CD4-positive, CD25-positive, alpha-beta regulatory T cell (primary cell): ENCODE results near the gene OR52N1. TPM values are rescaled to one million over a fixed set of nuclear protein-coding genes. Genes with fewer than 3 reads are reported as not detected.

ENCODE experiments used
- ATAC-seq, 2 donors: fragments of 150-1000 bp; cut with Tn5 transposase; one replicate each; pipeline ENCODE4 v1.10.0; 2021; ENCODE audit warnings: low read depth in 2 of 2, moderate number of reproducible peaks in 2 of 2, moderate library complexity in 1 of 2
- DNase-seq, 3 donors: peaks; one replicate each; pipeline versions ENCODE4 v3.0.0 to v3.0.0-alpha.2; 2012 to 2022; ENCODE audit warnings: mixed read lengths in 1 of 3
- H3K27ac ChIP-seq: one replicate; pipeline ENCODE4 v1.7.0; 2013; ENCODE audit warnings: mild to moderate bottlenecking, low read length; ENCODE audit not compliant: insufficient read depth, poor library complexity, severe bottlenecking
- H3K27me3 ChIP-seq: one replicate; pipeline ENCODE4 v1.7.0; 2013; ENCODE audit warnings: low read length; ENCODE audit not compliant: control insufficient read depth, insufficient read depth
- H3K36me3 ChIP-seq: one replicate; pipeline ENCODE4 v1.7.0; 2013; ENCODE audit warnings: mild to moderate bottlenecking, low read length, moderate library complexity; ENCODE audit not compliant: control insufficient read depth, insufficient read depth
- H3K4me1 ChIP-seq: 2 replicates; pipeline ENCODE4 v1.7.0; 2013; ENCODE audit warnings: mild to moderate bottlenecking, low read length; ENCODE audit not compliant: insufficient read depth, control insufficient read depth, poor library complexity, severe bottlenecking
- H3K4me3 ChIP-seq: one replicate; pipeline ENCODE4 v1.7.0; 2013; ENCODE audit warnings: low read depth, mild to moderate bottlenecking, low read length, moderate library complexity
- H3K9me3 ChIP-seq, 2 experiments: 1 replicate in 1 of 2; 2 replicates in 1 of 2; pipeline ENCODE4 v1.7.0; 2013; ENCODE audit warnings: low read length in 2 of 2, mild to moderate bottlenecking in 1 of 2, moderate library complexity in 1 of 2; ENCODE audit not compliant: control insufficient read depth in 2 of 2
- H3K27ac Mint-ChIP-seq, 3 donors: one replicate each; pipeline ENCODE4 v1.8.0; 2020 to 2022; ENCODE audit warnings: mild to moderate bottlenecking in 3 of 3, mixed read lengths in 3 of 3, moderate library complexity in 2 of 3
- H3K27me3 Mint-ChIP-seq: one replicate; pipeline ENCODE4 v1.8.0; 2022; ENCODE audit warnings: mild to moderate bottlenecking, mixed read lengths
- H3K36me3 Mint-ChIP-seq: one replicate; pipeline ENCODE4 v1.8.0; 2020; ENCODE audit warnings: mixed read lengths
- H3K4me1 Mint-ChIP-seq, 4 donors: one replicate each; pipeline ENCODE4 v1.8.0; 2020 to 2022; ENCODE audit warnings: mixed read lengths in 4 of 4, mild to moderate bottlenecking in 1 of 4
- H3K4me3 Mint-ChIP-seq, 4 donors: one replicate each; pipeline ENCODE4 v1.8.0; 2020 to 2022; ENCODE audit warnings: mild to moderate bottlenecking in 4 of 4, mixed read lengths in 4 of 4, moderate library complexity in 3 of 4
- H3K9me3 Mint-ChIP-seq, 7 donors: one replicate each; pipeline ENCODE4 v1.8.0; 2020 to 2022; ENCODE audit warnings: mixed read lengths in 7 of 7, mild to moderate bottlenecking in 3 of 7, moderate library complexity in 2 of 7
- polyA plus RNA-seq, 4 donors: library from polyadenylated mRNA; unstranded; fragments of 300-500 nt; fragmentation: Illumina TruSeq; gene quantifications; one replicate each; pipeline ENCODE4 v1.2.3, GENCODE V29; 2021
- total RNA-seq: library from RNA; stranded (reverse); gene quantifications from one replicate; pipeline ENCODE4 v1.2.3, GENCODE V29; 2022

Gene OR52N1
- total and polyA plus RNA-seq, 5 donors from 2014 or later = not detected

DNA sequence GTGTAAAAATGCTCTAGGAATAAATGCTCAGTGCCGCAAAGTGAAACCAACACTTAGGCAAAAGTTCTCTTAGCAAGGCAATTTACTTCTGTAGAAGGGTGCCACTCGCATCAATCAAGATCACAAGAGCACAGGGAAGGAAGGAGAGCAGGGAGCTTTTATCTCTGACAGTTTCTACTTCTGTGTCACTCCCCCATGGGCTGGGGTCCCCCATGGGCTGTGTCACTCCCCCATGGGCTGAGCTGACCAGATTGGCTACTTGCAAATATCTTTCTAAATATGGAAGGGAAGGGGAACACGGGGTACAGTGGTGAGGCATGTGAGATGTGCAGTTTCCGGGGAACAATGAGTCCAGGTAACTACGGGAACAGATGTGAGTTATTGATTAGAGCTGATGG lies 18.1 kb upstream of the OR52N1 start:
- DNase-seq = peak in 1 of 3 donors; percentile 20
- no peak for ATAC-seq
- Histone ChIP-seq H3K4me1 (peaks cover 9% of the 10 kb centered on the region), H3K27ac (no peak overlapping the region), H3K36me3 (no peaks in the 10 kb centered on the region), H3K4me3 (peak overlapping the region; percentile 68), H3K9me3 (no peaks in the 10 kb centered on the region), H3K27me3 (peaks cover 8% of the 10 kb centered on the region)
- peak overlapping the region in 1 of 3 donors; percentile 80 for H3K27ac Mint-ChIP-seq
- H3K4me3 Mint-ChIP-seq = peak overlapping the region; percentile 43 to 93 (median 88)
- peaks cover 0 to 15% (median 9%) of the 10 kb centered on the region in 4 donors for H3K4me1 Mint-ChIP-seq
- peaks cover 0 to 6% (median 0%) of the 10 kb centered on the region in 7 donors for H3K9me3 Mint-ChIP-seq
- H3K36me3 Mint-ChIP-seq = no peaks in the 10 kb centered on the region
- H3K27me3 Mint-ChIP-seq = peaks cover 29% of the 10 kb centered on the region

DNA sequence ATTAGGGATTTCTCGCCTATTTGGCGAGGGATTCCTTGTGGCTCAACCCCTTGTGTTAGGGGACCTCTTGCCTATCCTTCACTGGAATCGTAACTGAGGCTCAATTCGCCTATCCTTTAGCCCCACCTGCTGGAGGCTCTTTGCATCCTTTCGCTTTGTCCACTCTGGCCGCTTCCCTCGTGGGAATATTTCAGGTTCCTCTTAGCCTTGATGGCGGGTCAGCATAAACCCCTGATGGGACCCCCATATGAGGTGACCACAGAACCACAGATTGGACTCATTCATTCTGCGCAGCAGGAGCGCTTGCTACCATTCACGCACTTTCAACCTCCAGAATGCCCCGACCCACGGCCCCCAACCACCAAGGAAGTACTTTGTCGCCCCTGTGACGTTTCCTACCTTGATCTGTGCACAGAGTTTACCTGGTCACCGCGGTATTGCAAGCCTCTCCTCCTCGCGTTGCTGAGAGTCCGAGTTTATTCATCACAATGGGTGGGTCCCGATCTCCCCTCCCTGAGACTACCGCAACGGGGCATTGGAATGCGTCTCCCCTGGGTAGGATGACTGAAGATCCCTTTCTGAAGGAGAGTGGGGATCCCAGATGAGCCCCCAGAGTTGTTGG lies 17.5 kb upstream of the OR52N1 start, which contains the start of gene OR52N2:
Gene OR52N2, plus strand, starts transcription at position 425 of the 622 bp plus-strand sequence. CDS start 11,412 bp downstream, outside the sequence.
- H3K36me3 Mint-ChIP-seq = no peaks in the 10 kb centered on the region
- H3K4me1 ChIP-seq = peaks cover 9% of the 10 kb centered on the region
- peaks cover 0 to 15% (median 9%) of the 10 kb centered on the region in 4 donors for H3K4me1 Mint-ChIP-seq
- ATAC-seq (peak; percentile 73 to 80), DNase-seq (peak; percentile 54 to 69 (median 65))
- no peak within 1 kb of the TSS for H3K27ac ChIP-seq
- peaks cover 8% of the 10 kb centered on the region for H3K27me3 ChIP-seq
- H3K36me3 ChIP-seq = no peaks in the 10 kb centered on the region
- H3K9me3 Mint-ChIP-seq = peaks cover 0 to 7% (median 0%) of the 10 kb centered on the region in 7 donors
- H3K4me3 Mint-ChIP-seq = peak within 1 kb of the TSS; percentile 43 to 93 (median 88)
- peak within 1 kb of the TSS in 1 of 3 donors; percentile 80 for H3K27ac Mint-ChIP-seq
- H3K9me3 ChIP-seq = no peaks in the 10 kb centered on the region
- H3K4me3 ChIP-seq = peak within 1 kb of the TSS; percentile 68
- H3K27me3 Mint-ChIP-seq = peaks cover 29% of the 10 kb centered on the region

DNA sequence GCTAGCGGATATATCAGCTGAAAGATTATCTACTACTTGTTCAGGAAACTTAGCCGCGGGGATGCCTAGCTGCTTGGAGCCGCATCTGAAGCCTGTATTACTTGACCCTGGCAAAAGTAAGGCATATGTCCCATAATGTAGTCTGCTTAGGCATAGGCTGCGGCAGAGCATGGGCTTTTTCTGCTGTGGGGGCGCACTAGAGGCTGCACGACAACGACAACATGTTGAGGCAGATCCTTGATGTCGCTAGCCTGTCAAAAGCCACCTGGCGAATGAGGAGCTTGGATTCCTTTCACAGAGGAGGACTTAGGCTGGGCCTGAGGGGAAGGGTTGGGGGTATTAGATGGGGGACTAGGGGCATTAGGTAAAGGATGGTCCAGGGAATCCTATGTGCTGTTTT lies 16.5 kb upstream of the OR52N1 start:
- DNase-seq (no peak), ATAC-seq (no peak)
- peaks cover 8% of the 10 kb centered on the region for H3K27me3 ChIP-seq
- no peak overlapping the region for H3K4me3 ChIP-seq
- peaks cover 9% of the 10 kb centered on the region for H3K4me1 ChIP-seq
- H3K36me3 Mint-ChIP-seq = no peaks in the 10 kb centered on the region
- H3K36me3 ChIP-seq = no peaks in the 10 kb centered on the region
- H3K9me3 ChIP-seq = no peaks in the 10 kb centered on the region
- H3K4me1 Mint-ChIP-seq = peaks cover 0 to 15% (median 9%) of the 10 kb centered on the region in 4 donors
- H3K27ac ChIP-seq = no peak overlapping the region
- H3K27me3 Mint-ChIP-seq = peaks cover 29% of the 10 kb centered on the region
- peaks cover 0 to 12% (median 2%) of the 10 kb centered on the region in 7 donors for H3K9me3 Mint-ChIP-seq
- H3K4me3 Mint-ChIP-seq = no peak overlapping the region
- H3K27ac Mint-ChIP-seq = no peak overlapping the region

DNA sequence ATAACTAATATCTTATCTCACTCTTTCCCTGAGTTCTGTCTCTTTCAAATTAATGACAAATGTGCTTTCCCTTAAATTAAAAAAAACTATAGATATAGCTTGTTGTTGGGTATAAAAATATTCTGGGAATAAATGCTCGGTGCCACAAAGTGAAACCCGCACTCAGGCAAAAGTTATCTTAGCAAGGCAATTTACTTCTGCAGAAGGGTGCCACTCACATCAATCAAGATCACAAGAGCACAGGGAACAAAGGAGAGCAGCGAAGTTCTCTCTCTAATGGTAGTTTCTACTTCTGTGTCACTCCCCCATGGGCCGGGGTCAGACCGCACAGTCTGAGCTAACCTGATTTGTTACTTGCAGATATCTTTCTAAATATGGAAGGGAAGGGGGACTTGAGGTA lies 12.9 kb upstream of the OR52N1 start:
- Mint-ChIP-seq H3K36me3 (no peaks in the 10 kb centered on the region), H3K4me1 (peaks cover 0 to 9% (median 4%) of the 10 kb centered on the region in 4 donors), H3K27ac (no peak overlapping the region), H3K4me3 (no peak overlapping the region), H3K27me3 (peaks cover 17% of the 10 kb centered on the region), H3K9me3 (peaks cover 0 to 12% (median 2%) of the 10 kb centered on the region in 7 donors)
- Histone ChIP-seq H3K9me3 (no peaks in the 10 kb centered on the region), H3K4me3 (no peak overlapping the region), H3K27me3 (peaks cover 7% of the 10 kb centered on the region), H3K36me3 (no peaks in the 10 kb centered on the region), H3K4me1 (peaks cover 8% of the 10 kb centered on the region), H3K27ac (no peak overlapping the region)
- ATAC-seq (no peak), DNase-seq (no peak)

DNA sequence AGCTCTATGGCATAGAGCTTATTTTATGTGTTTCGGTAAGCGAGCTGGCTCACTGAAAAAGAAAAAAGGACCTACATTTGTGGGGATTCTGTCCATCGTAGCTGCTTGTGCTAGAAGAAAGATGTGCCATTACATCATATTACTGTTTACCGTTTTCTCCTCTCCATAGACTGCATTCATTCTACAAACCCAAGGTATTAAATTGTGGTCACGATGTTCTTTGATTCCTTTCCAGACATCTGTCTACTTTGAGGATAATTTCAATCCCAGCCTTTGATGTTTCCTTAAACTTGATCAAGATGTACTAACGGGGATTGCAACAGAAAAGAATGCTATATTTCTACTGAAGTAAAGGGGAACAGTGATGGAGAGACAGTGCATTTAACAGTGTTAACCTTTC lies 5.5 kb upstream of the OR52N1 start:
- Mint-ChIP-seq H3K36me3 (no peaks in the 10 kb centered on the region), H3K9me3 (peaks cover 0 to 1% (median 0%) of the 10 kb centered on the region in 7 donors), H3K4me1 (no peaks in the 10 kb centered on the region), H3K27me3 (peaks cover 20% of the 10 kb centered on the region), H3K4me3 (no peak overlapping the region), H3K27ac (no peak overlapping the region)
- H3K4me3 ChIP-seq = no peak overlapping the region
- H3K36me3 ChIP-seq = no peaks in the 10 kb centered on the region
- H3K27me3 ChIP-seq = peaks cover 8% of the 10 kb centered on the region
- DNase-seq (no peak), ATAC-seq (no peak)
- no peaks in the 10 kb centered on the region for H3K9me3 ChIP-seq
- no peaks in the 10 kb centered on the region for H3K4me1 ChIP-seq
- H3K27ac ChIP-seq = no peak overlapping the region

DNA sequence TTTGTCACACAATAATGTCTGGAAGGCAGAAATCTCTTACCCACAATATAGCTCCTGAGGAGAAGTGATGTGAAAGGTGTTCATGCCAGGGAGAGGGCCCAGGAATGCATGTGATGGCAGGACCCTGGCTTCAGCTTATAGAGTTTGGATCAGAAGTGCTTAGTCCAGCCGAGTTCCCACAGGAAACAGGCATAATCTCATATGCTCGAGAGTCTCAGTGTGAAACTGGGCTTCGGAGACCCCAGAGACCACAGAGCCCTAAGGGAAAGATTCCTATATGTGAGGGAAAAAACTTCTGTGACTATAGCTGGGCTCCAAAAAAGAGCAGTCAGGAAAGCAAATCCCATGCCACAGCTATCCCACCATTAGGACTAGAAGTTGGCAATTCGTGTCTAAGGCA lies 7.8 kb downstream of the OR52N1 start, which contains the start of gene OR52N5:
Gene OR52N5, minus strand, starts transcription at position 101 of the 400 bp plus-strand sequence. CDS start 4,721 bp downstream, outside the sequence.
- Histone ChIP-seq H3K27ac (no peak within 1 kb of the TSS), H3K4me1 (no peaks in the 10 kb centered on the region), H3K9me3 (peaks cover 0 to 3% of the 10 kb centered on the region in 2 experiments), H3K27me3 (peaks cover 5% of the 10 kb centered on the region), H3K4me3 (no peak within 1 kb of the TSS), H3K36me3 (no peaks in the 10 kb centered on the region)
- ATAC-seq = no peak
- Mint-ChIP-seq H3K27me3 (peaks cover 17% of the 10 kb centered on the region), H3K27ac (no peak within 1 kb of the TSS), H3K9me3 (peaks cover 0 to 3% (median 0%) of the 10 kb centered on the region in 7 donors), H3K36me3 (no peaks in the 10 kb centered on the region), H3K4me3 (no peak within 1 kb of the TSS), H3K4me1 (peaks cover 0 to 3% (median 0%) of the 10 kb centered on the region in 4 donors)
- no peak for DNase-seq

DNA sequence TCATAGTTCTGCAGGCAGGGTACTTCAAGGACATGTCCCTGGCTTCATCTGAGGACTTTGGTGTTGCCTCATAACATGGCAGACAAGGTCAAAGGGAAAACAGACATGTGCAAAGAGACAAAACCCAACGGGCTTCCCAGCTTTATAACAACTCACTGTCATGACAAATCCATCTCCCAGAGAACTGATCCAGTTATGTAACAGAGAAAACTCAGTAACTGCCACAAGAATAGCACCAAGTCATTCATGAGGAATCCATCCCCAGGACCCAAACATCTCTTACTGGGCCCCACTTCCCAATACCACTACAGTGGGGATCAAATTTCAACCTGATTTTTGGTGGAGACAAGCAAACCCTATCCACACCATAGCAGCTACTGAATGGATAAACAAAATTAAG lies 24.0 kb downstream of the OR52N1 start:
- H3K27ac ChIP-seq = no peak overlapping the region
- Mint-ChIP-seq H3K4me1 (no peaks in the 10 kb centered on the region), H3K27ac (no peak overlapping the region), H3K4me3 (no peak overlapping the region), H3K36me3 (no peaks in the 10 kb centered on the region), H3K27me3 (peaks cover 7% of the 10 kb centered on the region), H3K9me3 (peaks cover 0 to 3% (median 0%) of the 10 kb centered on the region in 7 donors)
- DNase-seq (no peak), ATAC-seq (no peak)
- H3K9me3 ChIP-seq = no peaks in the 10 kb centered on the region
- H3K4me1 ChIP-seq = no peaks in the 10 kb centered on the region
- no peak overlapping the region for H3K4me3 ChIP-seq
- no peaks in the 10 kb centered on the region for H3K36me3 ChIP-seq
- no peaks in the 10 kb centered on the region for H3K27me3 ChIP-seq

DNA sequence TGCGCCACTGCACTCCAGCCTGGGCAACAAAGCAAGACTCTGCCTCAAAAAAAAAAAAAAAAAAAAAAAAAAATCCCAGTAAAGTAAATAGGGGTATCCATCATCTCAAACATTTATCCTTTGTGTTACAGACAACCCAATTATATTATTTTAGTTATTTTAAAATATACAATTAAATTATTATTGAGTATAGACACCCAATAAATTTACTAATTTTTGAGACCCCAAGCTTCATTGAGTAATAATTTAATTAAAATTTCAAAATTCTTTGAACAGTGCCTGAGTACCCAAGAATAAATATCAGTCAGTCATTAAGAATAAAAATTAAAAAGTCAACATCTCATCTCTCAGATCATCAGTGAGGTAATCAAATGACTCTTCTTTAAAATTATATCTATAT lies 37.1 kb downstream of the OR52N1 start, which contains the start of gene OR52N4:
Gene OR52N4, plus strand, starts transcription at position 301 of the 400 bp plus-strand sequence. CDS start 498 bp downstream, outside the sequence.
- H3K27me3 Mint-ChIP-seq = peaks cover 10% of the 10 kb centered on the region
- H3K9me3 ChIP-seq = no peaks in the 10 kb centered on the region
- ATAC-seq = no peak
- no peak within 1 kb of the TSS for H3K4me3 Mint-ChIP-seq
- H3K4me1 ChIP-seq = no peaks in the 10 kb centered on the region
- H3K27ac ChIP-seq = no peak within 1 kb of the TSS
- no peak within 1 kb of the TSS for H3K27ac Mint-ChIP-seq
- H3K36me3 Mint-ChIP-seq = no peaks in the 10 kb centered on the region
- no peak within 1 kb of the TSS for H3K4me3 ChIP-seq
- H3K9me3 Mint-ChIP-seq = no peaks in the 10 kb centered on the region
- H3K36me3 ChIP-seq = no peaks in the 10 kb centered on the region
- no peaks in the 10 kb centered on the region for H3K27me3 ChIP-seq
- DNase-seq = no peak
- no peaks in the 10 kb centered on the region for H3K4me1 Mint-ChIP-seq
